Measurements from ENCODE around the gene MAN1A1. TPM values are rescaled to one million over a fixed set of nuclear protein-coding genes. Genes with fewer than 3 reads are reported as not detected.

Gene MAN1A1
- total RNA-seq, 2 donors from 2014 or later = 41.7 to 43.7 TPM

DNA sequence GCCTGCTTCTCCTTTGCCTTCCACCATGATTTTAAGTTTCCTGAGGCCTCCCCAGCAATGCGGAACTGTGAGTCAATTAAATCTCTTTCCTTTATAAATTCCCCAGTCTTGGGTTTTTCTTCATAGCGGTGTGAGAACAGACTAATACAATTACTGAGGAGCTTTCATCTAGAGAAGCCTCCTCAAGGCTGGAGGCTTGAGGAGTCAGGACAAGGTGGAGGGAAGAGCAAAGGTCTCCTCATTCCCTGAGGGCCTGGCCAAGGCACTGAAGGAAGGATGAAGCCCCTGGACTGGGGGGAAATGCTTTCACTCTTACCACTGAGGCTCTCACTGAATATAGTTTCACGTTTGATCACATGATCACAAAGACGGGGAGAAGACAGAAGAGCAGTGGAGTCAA, 118.2 kb downstream of the MAN1A1 start:
- Mint-ChIP-seq H3K36me3 (ENCODE audit: low read depth) (peaks cover 28% of the 10 kb centered on the region), H3K4me3 (no peak overlapping the region), H3K27me3 (ENCODE audit: insufficient read depth) (no peaks in the 10 kb centered on the region), H3K27ac (no peak overlapping the region), H3K9me3 (peaks cover 4% of the 10 kb centered on the region), H3K4me1 (peaks cover 5% of the 10 kb centered on the region)
- Histone ChIP-seq H3K27ac (ENCODE audit: low read depth, low read length) (no peak overlapping the region), H3K27me3 (ENCODE audit: control insufficient read depth, insufficient read depth, low read length, poor library complexity, severe bottlenecking) (no peaks in the 10 kb centered on the region), H3K4me3 (ENCODE audit: low read length) (no peak overlapping the region), H3K36me3 (ENCODE audit: control insufficient read depth, insufficient read depth, low read length) (peaks cover 36% of the 10 kb centered on the region), H3K4me1 (ENCODE audit: control insufficient read depth, insufficient read depth, low read length) (no peaks in the 10 kb centered on the region), H3K9ac (ENCODE audit: extremely low read depth, low read length, poor library complexity, severe bottlenecking) (no peak overlapping the region), H3K9me3 (ENCODE audit: control insufficient read depth, low read length) (peaks cover 12% of the 10 kb centered on the region)
- TF ChIP-seq, protein P1, sequence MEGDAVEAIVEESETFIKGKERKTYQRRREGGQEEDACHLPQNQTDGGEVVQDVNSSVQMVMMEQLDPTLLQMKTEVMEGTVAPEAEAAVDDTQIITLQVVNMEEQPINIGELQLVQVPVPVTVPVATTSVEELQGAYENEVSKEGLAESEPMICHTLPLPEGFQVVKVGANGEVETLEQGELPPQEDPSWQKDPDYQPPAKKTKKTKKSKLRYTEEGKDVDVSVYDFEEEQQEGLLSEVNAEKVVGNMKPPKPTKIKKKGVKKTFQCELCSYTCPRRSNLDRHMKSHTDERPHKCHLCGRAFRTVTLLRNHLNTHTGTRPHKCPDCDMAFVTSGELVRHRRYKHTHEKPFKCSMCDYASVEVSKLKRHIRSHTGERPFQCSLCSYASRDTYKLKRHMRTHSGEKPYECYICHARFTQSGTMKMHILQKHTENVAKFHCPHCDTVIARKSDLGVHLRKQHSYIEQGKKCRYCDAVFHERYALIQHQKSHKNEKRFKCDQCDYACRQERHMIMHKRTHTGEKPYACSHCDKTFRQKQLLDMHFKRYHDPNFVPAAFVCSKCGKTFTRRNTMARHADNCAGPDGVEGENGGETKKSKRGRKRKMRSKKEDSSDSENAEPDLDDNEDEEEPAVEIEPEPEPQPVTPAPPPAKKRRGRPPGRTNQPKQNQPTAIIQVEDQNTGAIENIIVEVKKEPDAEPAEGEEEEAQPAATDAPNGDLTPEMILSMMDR (conservative IDR thresholded peaks at IDR 0.05) = no peak
- no peak for DNase-seq
- 92 to 100% methylated on average over 2 to 4 of the region's 4 CpGs for WGBS, 2 experiments (ENCODE audit: insufficient coverage in 1 of 2, insufficient read length in 1 of 2)

DNA sequence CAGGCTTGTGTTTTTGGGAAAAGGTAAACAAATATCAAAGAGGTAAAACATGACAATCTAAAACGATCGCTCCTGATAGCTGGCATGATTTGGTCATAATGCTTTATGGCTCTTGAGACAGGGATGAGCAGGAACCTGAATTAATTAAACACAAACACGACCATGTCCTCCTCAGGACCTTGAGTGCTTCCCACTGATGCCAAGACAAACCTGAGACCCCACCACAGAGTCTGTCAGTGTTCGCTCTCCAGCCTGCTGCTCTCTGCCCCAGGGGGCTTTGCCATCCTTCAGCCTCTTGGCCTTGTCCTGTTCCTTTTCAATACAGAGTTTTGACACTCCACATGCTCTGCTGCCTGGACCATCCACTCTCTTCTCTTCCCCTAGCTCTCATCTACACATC, 119.4 kb downstream of the MAN1A1 start:
- no peaks in the 10 kb centered on the region for H3K27me3 ChIP-seq (ENCODE audit: control insufficient read depth, insufficient read depth, low read length, poor library complexity, severe bottlenecking)
- Mint-ChIP-seq H3K27ac (no peak overlapping the region), H3K4me1 (peaks cover 5% of the 10 kb centered on the region), H3K36me3 (ENCODE audit: low read depth) (peaks cover 27% of the 10 kb centered on the region), H3K4me3 (no peak overlapping the region), H3K27me3 (ENCODE audit: insufficient read depth) (no peaks in the 10 kb centered on the region), H3K9me3 (no peaks in the 10 kb centered on the region)
- no peaks in the 10 kb centered on the region for H3K4me1 ChIP-seq (ENCODE audit: control insufficient read depth, insufficient read depth, low read length)
- H3K9me3 ChIP-seq (ENCODE audit: control insufficient read depth, low read length) = no peaks in the 10 kb centered on the region
- no peak overlapping the region for H3K4me3 ChIP-seq (ENCODE audit: low read length)
- WGBS, 2 experiments (ENCODE audit: insufficient coverage in 1 of 2, insufficient read length in 1 of 2) = 94 to 96% methylated on average over 3 to 4 of the region's 4 CpGs
- H3K36me3 ChIP-seq (ENCODE audit: control insufficient read depth, insufficient read depth, low read length) = peaks cover 23% of the 10 kb centered on the region
- no peak for DNase-seq
- TF ChIP-seq, protein P1 (conservative IDR thresholded peaks at IDR 0.05) = no peak
- no peak overlapping the region for H3K9ac ChIP-seq (ENCODE audit: extremely low read depth, low read length, poor library complexity, severe bottlenecking)
- H3K27ac ChIP-seq (ENCODE audit: low read depth, low read length) = no peak overlapping the region

DNA sequence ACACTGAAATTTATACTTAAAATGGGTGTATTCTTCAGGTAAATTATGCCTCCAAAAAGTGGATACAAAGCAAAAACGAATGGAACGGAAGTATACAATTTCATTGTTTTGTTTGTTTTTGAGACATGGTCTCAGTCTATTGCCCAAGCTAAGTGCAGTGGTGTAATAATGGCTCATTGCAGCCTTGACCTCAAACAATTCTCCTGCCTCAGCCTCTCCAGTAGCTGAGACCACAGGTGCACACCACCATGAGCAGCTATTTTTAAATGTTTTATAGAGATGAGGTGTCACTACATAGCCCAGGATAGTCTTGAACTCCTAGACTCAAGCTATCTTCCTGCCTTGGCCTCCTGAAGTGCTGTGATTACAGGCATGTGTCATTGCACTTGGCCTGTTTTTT, 122.2 kb downstream of the MAN1A1 start:
- Mint-ChIP-seq H3K4me3 (no peak overlapping the region), H3K9me3 (no peaks in the 10 kb centered on the region), H3K27ac (no peak overlapping the region), H3K4me1 (no peaks in the 10 kb centered on the region), H3K27me3 (ENCODE audit: insufficient read depth) (no peaks in the 10 kb centered on the region), H3K36me3 (ENCODE audit: low read depth) (peaks cover 21% of the 10 kb centered on the region)
- TF ChIP-seq, protein P1 (conservative IDR thresholded peaks at IDR 0.05) = no peak
- Histone ChIP-seq H3K9ac (ENCODE audit: extremely low read depth, low read length, poor library complexity, severe bottlenecking) (no peak overlapping the region), H3K9me3 (ENCODE audit: control insufficient read depth, low read length) (no peaks in the 10 kb centered on the region), H3K4me3 (ENCODE audit: low read length) (no peak overlapping the region), H3K27me3 (ENCODE audit: control insufficient read depth, insufficient read depth, low read length, poor library complexity, severe bottlenecking) (no peaks in the 10 kb centered on the region), H3K27ac (ENCODE audit: low read depth, low read length) (no peak overlapping the region), H3K4me1 (ENCODE audit: control insufficient read depth, insufficient read depth, low read length) (no peaks in the 10 kb centered on the region), H3K36me3 (ENCODE audit: control insufficient read depth, insufficient read depth, low read length) (peaks cover 13% of the 10 kb centered on the region)
- no peak for DNase-seq
- 89% methylated on average over 2 of the region's 2 CpGs for WGBS, 2 experiments (ENCODE audit: insufficient coverage in 1 of 2, insufficient read length in 1 of 2)
